GM10266 (cell line): ENCODE measurements around the gene CC2D2B.
"Not testable (repeated sequence)": the region's sequence is repeated elsewhere in the genome, so short reads cannot be mapped to it uniquely, and the experiment has no call there.

Experiments used
- DNase-seq: peaks from one replicate; pipeline ENCODE4 v3.0.0; 2012; ENCODE audit errors: extremely low spot score
- CTCF ChIP-seq: IDR thresholded peaks from 2 replicates; pipeline ENCODE4 v1.5.1; 2012; ENCODE audit warnings: mild to moderate bottlenecking, low read depth; ENCODE audit not compliant: control insufficient read depth, insufficient read depth; ENCODE audit errors: missing control alignments

The CC2D2B gene

DNA sequence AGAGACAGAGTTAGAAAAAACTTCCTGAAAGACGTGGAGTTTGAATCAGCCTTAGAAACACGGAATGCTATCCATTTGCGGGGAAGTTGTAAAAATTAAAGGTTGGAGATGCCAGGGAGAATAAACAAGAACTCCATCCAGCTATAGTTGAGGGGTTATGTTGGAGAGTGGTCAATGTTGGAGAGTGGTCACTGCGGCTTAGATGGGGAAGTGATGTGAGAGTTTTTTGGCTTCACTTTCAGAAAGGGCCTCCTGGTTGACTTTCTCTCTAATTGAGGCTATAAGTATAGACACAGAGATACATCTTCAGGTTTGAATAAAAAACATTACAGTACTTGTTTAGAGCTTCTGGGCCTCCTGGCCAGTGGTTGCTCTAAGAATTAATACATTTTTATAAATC is 675 bp downstream of the CC2D2B start:
- TF ChIP-seq CTCF, result no peak
- DNase-seq, result no peak

DNA sequence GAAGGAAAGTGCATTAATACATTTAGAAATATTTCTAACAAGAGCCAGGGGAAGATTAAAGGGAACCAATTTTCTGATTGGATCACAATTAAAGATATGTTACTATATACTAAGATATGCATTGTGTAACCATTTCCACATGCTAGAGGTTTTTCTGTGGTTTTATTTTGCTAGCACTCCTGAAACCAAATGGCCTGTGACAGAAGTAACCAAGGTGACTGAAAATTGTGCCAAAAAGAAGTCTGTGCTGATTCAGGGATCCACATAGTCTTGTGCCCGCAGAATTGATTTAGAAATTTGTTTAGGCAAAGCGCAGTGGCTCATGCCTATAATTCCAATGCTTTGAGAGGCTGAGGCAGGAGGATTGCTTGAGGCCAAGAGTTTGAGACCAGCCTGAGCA is 1.8 kb downstream of the CC2D2B start:
- no peak for DNase-seq
- TF ChIP-seq CTCF, result no peak

DNA sequence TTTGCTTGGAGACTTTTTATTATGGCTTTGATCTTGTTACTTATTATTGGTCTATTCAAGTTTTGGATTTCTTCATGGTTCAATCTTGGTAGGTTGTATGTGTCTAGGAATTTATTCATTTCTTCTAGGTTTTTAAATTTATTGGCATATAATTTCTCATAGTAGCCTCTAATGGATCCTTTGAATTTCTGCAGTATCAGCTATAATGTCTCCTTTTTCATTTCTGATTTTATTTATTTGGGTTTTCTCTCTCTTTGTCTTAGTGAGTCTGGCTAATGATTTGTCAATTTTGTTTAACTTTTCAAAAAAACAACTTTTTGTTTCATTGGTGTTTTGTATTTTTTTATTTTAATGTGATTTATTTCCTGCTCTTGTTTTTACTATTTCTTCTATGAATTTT is 8.3 kb downstream of the CC2D2B start:
- DNase-seq, result not testable (repeated sequence)

GRCh38 chr10:95920798-95921426 is 13.1 kb downstream of the CC2D2B start:
- TF ChIP-seq CTCF, result no peak

GRCh38 chr10:95925033-95925432 is 17.3 kb downstream of the CC2D2B start:
- no peak for DNase-seq
- TF ChIP-seq CTCF, result no peak

More at GRCh38 chr10:95920798-95921426, 13.1 kb downstream of the CC2D2B start:
- no peak for DNase-seq

GRCh38 chr10:95935429-95935828 is 27.7 kb downstream of the CC2D2B start:
- DNase-seq, result no peak
- TF ChIP-seq CTCF, result no peak

- no peak for DNase-seq
- TF ChIP-seq CTCF, result no peak
These were observed 33.3 kb downstream of the CC2D2B start for GRCh38 chr10:95941115-95941514.
